GM06990 (cell line): Measurements from ENCODE around the gene PITPNM3.

ENCODE experiments used
- DNase-seq: peaks from one replicate; pipeline ENCODE4 v3.0.0-alpha.2; 2011; ENCODE audit not compliant: insufficient read length; ENCODE audit errors: extremely low read depth
- H3K27me3 ChIP-seq: replicated peaks from 2 replicates; pipeline ENCODE4 v1.6.0; 2011; ENCODE audit warnings: low read length; ENCODE audit not compliant: control insufficient read depth, insufficient read depth
- H3K36me3 ChIP-seq: 2 replicates; pipeline ENCODE4 v1.5.1; 2011; ENCODE audit warnings: low read length; ENCODE audit not compliant: control insufficient read depth, insufficient read depth
- H3K4me3 ChIP-seq: replicated peaks from 2 replicates; pipeline ENCODE4 v1.5.1; 2011; ENCODE audit warnings: low read depth, mild to moderate bottlenecking, control low read depth, low read length
- TF ChIP-seq, protein P1 (sequence below): IDR thresholded peaks from 2 replicates; pipeline ENCODE4 v1.5.1; 2011; ENCODE audit warnings: low read length, control low read depth, mild to moderate bottlenecking, inconsistent platforms; ENCODE audit not compliant: insufficient read depth, poor library complexity, severe bottlenecking

Gene PITPNM3

DNA sequence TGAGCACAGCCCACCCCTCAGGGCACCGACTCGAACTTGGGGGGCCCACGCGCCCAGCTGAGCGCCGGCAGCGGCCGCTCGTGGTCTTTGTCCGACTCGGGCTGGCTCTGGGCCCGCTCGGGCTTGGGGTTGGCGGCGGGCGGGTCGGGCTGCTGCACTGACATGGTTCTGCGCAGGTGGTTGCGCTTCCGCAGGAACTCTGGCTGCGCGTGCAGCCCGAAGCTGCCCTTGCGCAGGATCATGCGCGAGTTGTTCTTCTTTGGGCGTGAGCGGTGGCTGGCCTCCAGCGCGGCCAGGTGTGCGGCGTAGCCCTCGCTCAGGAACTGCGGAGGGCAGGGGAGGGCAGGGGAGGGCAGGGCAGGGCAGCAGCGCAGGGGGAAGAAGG, 101.0 kb downstream of the PITPNM3 start:
- TF ChIP-seq, protein P1, sequence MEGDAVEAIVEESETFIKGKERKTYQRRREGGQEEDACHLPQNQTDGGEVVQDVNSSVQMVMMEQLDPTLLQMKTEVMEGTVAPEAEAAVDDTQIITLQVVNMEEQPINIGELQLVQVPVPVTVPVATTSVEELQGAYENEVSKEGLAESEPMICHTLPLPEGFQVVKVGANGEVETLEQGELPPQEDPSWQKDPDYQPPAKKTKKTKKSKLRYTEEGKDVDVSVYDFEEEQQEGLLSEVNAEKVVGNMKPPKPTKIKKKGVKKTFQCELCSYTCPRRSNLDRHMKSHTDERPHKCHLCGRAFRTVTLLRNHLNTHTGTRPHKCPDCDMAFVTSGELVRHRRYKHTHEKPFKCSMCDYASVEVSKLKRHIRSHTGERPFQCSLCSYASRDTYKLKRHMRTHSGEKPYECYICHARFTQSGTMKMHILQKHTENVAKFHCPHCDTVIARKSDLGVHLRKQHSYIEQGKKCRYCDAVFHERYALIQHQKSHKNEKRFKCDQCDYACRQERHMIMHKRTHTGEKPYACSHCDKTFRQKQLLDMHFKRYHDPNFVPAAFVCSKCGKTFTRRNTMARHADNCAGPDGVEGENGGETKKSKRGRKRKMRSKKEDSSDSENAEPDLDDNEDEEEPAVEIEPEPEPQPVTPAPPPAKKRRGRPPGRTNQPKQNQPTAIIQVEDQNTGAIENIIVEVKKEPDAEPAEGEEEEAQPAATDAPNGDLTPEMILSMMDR = no peak
- Histone ChIP-seq H3K27me3 (no peaks in the 10 kb centered on the region; the same call in 1 of the 2 replicates), H3K4me3 (peak overlapping the region; percentile 21; the same call in 1 of the 2 replicates), H3K36me3 (no peaks in the 10 kb centered on the region)
- peak; percentile 59 for DNase-seq

DNA sequence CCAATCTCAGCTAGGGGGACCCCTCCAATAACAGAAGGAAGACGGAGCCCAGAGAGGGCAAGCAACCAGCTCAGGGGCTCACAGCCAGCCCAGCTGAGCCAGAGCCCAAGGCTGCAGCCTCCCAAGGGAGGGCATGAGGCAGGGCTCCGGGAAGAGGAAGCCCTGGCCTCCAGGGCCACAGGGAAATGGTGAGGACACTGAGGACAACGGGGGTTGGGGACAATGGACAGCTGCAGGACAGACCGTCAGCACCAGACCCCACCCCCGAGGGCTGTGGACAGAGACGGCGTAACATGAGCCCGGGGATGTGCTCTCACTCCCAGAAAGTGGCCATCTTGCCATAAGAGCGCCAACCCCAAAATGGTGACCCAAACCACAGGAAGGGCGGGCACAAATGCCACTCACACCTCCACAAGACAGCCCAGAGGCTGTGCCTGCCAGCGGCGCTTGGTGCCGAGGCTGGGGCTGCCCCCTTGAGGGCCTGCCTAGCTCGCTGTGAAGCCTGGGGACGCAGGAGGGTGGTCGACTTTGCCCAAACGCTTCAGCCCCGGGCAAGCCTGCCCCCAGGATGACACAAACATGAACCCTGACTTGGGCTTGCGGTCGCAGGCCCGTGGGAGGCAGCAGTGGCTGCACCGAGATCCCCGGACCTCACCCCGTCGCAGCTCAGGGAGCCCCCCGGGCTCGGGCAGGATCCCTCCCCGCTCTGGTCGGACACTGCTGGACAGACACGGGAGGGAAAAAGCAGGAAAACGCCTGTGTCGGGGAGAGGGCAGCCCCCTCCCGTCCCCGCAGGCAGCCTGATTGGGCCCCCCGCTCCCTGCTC, 101.6 kb downstream of the PITPNM3 start:
- Histone ChIP-seq H3K4me3 (peak overlapping the region; percentile 21; the same call in 1 of the 2 replicates), H3K27me3 (no peaks in the 10 kb centered on the region; the same call in 1 of the 2 replicates), H3K36me3 (no peaks in the 10 kb centered on the region)
- no peak for DNase-seq
- TF ChIP-seq, protein P1 = no peak

DNA sequence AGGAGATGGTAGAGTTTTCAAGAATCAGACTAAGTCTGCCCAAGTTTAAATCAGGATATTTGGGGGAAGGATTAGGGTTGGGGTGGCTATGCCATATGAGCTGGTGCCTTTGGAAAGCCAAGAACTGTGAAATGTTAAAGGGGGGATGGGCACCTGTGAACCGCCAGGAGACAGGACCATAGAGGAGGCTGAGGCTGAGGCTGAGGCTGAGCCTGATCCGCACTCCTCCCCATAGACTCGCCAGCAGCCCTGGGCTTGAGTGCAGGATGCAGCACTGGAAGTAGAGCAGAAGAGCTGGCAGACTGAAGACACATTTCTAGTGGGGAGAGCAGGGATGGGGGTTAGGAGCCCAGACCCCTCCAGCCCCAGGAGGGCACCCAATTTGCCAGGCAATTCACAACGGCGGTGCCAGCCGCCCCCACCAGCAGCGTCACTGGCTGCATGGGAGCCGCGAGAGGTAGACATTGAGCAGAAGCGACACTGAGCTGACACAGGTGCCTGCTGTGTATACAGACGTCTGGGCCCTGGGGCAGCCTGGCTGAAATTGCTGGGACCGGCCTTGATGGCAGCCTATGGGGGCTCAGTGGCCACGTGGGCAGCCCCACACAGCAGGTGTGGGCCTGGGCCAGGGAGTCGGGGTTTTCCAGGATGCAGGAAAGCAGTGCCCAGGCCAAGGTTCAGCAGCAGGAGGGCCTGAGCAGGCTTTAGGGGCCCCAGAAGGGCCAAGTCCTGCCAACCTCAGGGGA, 102.9 kb downstream of the PITPNM3 start:
- TF ChIP-seq, protein P1 = no peak
- no peak for DNase-seq
- H3K4me3 ChIP-seq = no peak overlapping the region
- H3K36me3 ChIP-seq = no peaks in the 10 kb centered on the region
- no peaks in the 10 kb centered on the region for H3K27me3 ChIP-seq

DNA sequence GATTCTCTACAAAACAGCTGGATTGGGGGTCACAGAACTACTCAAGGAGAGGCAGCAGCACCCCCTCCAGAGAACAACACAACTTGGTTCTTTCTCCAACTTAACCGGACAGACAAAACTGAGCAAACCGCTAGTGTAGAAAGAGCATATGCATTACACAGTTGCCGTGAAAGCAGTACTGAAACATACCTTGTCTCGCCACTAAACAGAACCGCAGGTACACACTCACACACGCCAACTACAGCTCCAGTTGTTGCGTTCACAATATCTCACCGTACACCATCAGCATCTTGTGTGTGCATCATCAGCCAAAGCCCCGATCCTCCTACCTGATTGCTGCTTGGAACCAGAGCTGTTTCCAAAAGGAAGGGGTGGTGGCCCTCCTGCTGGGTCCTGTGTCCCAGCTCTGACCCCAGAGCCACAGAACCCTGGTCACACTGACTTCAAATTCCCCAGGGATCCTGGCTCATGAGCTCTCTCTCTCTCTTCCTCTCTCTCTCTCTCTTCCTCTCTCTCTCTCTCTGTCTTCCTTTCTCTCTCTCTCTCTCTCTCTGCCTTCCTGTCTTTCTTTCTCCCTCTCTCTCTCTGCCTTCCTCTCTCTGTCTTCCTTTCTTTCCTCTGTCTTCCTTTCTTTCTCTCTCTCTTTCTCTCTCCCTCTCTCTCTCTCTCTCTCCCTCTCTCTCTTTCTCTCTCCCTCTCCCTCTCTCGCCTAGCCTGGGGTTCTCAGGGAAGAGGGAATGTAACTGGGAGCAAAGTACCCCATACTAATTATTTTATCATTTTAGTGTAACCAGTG, 103.7 kb downstream of the PITPNM3 start:
- TF ChIP-seq, protein P1 = no peak
- no peaks in the 10 kb centered on the region for H3K27me3 ChIP-seq
- H3K36me3 ChIP-seq = no peaks in the 10 kb centered on the region
- DNase-seq = no peak
- H3K4me3 ChIP-seq = no peak overlapping the region

DNA sequence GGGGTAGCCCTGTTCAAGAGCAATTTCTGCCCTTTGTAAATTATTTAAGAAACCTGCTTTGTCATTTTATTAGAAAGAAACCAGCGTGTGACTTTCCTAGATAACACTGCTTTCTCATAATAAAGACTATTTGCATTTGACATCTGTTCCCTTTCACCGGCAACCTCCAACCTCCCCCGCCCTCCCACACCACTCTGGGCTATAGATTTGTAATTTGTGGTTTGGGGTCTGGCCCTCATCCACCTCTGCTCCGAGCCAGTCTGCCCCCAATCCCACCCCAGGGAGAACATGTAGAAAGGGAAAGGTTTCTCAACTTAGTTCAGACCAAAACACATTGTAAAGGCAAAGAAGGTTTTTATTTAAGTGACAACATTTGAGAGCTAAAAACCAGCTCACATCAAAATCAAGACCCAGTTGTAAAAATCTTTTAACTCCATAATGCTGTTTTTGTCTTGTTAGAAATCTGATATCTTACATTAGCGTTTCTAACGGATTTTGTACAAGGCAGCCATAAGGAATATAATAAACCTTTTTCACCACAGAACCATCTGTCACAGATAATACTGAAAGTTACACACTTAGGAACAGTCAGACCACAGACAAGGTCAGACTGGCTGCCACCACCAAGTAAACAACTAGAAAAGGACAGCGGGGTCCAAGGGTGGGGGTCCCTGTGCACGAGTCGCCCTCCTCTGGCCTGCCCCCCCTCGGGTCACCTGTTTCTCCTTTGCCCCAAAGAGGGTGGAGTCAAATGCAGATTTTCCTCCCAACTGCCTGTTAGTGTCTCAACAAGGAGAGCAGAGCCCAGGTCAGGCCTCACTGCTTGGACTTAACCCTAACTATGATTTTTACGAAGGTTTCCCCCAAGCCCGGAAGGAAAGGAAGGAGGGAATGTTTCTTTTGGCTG, 105.2 kb downstream of the PITPNM3 start:
- no peak for DNase-seq
- TF ChIP-seq, protein P1 = no peak
- Histone ChIP-seq H3K4me3 (no peak overlapping the region; the same call in 1 of the 2 replicates), H3K36me3 (no peaks in the 10 kb centered on the region; the same call in 1 of the 2 replicates), H3K27me3 (no peaks in the 10 kb centered on the region)
